Stimulated activated CD4-positive, alpha-beta T cell treated with anti-CD3 and anti-CD28 coated beads, Interleukin-2, amount 100 ng/mL, for 48 hours (primary cell): ENCODE data around the gene LRRK2.
"Not testable (repeated sequence)": the region's sequence is repeated elsewhere in the genome, so short reads cannot be mapped to it uniquely, and the experiment has no call there.

Experiments used
- DNase-seq, 2 donors: peaks; one replicate each; pipeline ENCODE4 v3.0.0-alpha.2; 2020

The LRRK2 gene

DNA sequence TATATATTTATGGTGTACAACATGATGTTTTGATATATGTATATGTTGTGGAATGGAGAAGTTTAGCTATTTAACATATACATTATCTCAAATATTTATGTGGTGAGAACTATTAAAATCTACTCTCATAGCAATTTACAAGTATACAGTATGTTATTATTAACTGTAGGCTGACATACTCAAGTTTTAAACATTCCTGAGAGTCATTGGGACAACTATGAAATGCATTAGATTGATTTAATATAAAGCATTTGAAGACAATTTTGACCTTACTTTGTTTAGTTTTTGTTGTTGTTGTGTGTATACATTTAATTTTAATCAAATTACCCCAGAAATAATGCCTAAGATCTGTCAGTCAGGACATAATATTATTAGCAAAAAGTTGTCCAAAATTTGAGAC, 99.5 kb downstream of the LRRK2 start:
- no peak for DNase-seq

DNA sequence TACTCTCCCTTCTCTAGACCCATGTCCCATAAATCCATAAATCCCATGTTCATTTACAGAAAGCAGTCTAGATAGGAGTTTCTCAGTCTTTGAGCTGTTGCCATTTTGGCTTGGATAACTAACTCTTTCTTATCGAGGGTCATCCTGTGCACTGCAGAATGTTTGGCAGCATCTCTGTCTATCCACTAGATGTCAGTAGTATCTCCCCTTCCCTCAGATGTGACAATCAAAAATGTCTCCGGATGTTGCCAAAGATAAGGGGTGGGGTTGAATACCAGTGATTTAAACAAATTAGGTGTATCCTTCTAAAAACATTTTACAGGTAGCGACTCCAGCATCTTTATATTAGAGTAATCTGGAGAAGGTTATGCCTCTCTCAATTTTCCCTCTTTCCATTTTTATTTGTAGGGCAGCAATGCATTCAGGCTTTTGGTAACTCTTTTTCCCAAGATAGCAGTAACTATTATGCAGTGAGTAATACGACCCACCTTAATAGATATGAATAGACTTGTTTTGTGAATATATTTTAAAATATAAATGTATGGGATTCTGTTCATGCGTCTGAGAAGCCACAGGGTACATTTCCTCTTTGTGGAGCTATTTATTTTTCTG, 100.7 kb downstream of the LRRK2 start:
- DNase-seq = no peak

DNA sequence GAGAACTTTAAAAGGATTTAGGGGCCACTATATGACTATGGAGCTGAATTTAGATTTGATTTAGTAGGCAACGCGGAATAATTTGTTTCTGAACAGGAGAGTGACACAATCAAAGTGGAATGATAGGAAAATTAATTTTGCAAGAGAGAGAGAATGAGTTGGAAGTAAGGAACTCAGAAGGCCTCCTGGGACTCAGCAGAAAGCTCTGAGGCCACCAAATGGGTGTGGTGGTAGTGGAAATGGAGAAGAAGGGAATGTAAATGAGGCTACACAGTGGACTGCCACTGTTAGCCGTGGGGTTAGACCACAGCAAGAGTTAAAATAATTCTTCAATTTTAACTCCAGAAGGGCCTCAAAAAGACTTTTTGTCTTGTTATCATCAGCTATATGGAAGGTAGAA, 102.7 kb downstream of the LRRK2 start:
- no peak for DNase-seq

DNA sequence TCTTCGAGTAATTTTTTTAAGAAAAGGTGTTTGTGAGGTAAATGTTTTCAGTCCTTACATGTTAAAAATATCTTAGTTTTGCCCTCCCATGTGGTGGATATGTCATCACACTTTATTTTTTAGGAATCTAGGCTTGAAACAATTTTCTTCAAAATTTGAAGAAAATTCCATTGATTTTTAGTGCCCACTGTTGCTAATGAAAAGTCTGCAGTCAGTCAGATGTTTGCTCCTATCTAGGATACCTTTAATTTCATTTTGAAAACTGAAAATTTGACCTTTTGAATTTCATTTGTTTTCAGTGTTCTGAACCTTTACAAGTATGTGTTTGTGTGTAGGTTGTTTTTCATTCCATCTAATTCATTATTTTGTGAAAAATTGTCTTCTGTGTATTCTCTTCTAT, 105.4 kb downstream of the LRRK2 start:
- no peak for DNase-seq

DNA sequence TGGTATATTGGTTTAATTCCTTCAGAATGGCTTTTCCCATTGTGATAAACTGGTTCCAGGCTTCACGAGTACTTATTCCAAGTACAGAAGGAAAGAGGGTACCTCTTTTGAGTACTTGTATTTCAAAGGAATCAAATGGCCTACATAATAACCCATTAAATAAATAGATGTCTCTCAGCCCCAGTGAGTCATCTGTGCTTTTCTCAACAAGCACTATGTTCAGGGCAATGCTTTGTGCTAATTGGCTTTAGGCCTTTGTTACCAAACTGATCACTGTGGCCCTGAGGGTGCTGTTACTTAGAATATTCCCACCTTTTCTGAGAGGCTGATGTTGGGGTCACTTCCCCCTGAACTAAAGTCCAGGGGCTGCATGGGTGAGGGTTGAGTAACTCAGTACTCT, 107.1 kb downstream of the LRRK2 start:
- no peak for DNase-seq

DNA sequence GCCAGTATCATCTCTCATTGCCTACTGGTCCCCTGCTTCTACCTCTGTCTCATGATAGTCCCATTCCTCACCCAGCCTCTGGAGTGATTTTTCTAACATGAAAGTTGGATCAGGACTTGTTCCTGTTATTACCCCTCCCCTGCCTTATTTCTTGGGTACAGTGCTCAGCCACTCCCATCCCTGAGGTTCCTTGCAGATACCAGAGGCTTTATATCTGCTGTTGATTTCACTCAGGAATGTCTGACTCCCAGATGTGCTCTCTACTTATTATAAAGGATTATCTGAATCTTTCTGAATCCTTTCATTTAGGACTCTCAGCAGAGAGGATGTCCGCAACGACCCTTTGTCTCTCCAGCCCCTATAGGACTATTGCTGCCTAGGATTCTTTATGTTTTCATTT, 111.2 kb downstream of the LRRK2 start:
- DNase-seq = no peak

DNA sequence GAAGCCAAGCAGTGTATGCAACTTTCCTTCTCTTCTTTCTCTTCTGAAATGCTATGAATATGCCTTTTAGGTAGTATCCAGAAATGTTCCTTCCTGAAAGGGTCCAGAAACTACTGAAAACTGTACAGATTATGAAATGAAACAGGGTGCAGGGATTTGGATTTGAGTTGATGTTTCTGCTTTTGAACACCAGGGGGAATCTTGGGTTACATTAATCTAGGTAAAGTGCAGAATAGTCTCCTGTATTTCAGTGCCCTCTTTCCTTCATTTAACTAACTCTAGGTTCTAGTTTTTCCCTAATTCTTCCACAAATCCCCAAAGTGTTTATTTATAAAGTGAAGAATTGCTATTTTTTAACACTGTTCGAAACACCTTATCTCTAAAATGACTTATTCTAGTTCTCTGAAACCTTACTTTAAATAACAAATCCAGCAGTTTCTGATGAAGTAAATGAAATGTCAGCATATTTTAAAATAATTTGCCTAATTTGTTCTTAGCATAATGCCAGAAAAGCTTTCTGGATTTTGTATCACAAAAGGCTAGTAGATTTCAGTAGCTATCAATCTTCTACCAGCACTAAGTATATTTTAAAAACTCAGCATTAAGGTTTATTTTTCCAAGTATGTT, 111.9 kb downstream of the LRRK2 start:
- no peak for DNase-seq

DNA sequence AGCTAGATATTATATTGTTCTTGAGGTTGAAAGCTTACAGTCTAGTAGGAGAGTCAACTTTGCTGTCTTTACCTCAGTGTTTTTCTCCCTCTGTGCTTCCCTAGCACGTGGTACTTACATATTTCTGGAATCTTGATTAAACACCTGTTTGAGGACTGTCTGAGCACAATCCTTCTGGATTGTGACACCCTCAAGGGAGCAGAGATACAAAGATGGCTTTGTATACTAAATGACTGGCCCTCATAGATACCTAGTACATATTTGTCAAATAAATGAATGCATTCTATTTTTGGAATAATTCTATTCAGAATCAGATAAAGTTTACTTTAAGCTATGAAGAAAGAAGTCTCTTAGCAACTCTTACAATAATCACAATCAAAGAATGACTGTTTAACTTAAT, 113.3 kb downstream of the LRRK2 start:
- no peak for DNase-seq

DNA sequence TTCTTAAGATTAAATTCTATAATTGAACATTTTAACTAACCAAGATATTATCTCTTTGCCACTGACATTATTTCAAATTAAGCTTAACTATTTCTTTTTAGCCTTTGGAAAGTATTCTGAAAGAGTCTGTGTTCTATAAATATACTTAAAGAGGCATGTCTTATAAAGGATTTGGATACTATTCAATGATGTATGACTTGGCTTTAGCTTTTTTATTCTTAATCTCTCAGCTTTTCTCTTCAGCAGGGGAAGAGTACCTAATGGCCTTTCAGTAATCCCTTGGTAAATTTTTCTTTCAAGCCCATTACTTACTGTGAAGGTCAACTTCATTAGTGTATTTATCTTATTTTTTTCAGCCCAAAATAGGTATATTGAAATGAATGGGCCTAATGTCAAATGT, 113.8 kb downstream of the LRRK2 start:
- DNase-seq = no peak

DNA sequence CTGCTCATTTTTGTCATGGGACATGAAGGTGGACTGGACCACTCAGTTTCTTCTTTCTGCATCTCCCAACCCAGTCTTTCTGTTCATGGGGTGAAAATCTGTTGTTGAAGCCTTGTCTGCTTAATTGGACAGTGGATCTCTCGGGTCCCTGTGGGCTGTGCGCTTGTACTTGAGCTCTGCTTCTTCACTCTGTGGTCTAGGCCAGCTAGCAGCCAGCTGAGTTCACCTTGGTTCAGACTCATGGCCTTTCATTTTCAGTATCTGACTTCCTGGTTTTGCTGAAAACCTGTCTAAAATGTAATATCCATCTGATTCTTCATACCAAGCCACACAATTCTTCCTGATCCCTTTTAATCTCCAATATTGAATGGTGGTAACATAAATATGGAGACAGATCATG, 117.2 kb downstream of the LRRK2 start:
- no peak for DNase-seq

DNA sequence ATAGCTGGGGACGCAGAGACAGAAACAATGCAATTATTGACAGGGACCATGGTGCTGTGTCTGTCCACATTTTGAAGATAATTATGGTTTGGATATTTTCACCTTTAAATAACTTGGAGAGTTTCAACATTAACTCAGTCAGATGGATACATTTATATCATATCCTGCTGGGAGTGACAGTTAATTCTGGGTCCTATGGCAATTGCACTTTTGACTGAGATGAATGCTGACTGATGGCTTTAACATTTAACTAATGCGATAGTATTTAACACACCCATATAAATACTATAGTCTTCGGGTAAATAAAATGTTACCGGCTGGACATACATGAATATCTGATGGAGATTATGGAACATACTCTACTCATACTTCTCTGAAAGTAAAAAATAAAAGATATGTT, 118.3 kb downstream of the LRRK2 start:
- DNase-seq = no peak

DNA sequence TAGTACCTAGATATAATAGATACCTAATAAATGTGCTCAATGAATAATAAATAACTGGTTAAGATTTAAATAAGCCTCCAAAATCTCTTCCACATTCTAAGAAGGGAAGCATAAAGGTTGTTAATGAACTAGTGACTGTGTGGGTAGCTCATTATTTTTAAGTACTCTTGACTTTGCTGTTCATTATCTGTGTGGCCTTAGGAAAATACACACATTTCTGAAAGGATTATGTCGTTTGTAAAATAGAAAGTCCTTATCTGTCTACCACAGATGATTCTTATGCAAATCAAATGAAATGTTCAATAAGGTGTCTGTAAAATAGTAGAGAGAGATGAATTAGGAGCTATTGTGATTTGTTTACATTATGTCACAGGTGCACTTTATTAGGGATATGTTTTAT, 119.5 kb downstream of the LRRK2 start:
- DNase-seq = no peak

DNA sequence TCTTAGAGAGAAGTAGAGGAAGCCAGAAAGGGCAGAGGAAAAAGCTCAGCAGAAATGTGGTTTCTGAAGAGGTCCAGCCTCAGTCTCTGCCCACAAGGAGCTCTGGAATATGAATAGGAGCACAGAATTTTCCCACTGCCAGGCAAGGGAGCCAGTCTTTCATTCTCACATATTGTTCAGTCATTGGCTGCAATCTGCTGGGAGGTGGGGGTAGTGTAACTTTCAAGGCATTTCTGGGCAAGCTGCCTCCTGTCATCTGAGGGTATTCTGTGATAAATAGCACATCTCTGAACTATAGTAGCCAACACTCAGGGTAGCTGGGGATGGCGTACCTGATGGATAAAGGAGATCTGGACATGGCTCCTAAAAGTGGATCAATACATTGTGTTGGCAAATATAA, 127.2 kb downstream of the LRRK2 start:
- DNase-seq = no peak

DNA sequence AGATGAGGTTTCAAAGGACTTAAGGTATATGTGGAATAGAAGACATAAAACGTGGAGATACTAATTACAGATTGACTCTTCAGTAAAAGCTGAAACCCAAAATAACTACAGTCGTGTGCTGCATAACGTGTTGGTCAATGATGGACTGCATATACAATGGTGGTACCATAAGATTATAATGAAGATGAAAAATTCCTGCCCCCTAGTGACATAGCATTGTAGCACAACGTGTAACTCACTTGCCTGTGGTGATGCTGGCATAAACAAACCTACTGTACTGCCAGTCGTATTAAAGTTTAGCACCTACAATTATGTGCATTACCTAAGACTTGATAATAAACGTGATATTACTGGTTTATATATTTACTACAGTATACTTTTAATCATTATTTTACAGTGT, 150.3 kb downstream of the LRRK2 start:
- no peak for DNase-seq

DNA sequence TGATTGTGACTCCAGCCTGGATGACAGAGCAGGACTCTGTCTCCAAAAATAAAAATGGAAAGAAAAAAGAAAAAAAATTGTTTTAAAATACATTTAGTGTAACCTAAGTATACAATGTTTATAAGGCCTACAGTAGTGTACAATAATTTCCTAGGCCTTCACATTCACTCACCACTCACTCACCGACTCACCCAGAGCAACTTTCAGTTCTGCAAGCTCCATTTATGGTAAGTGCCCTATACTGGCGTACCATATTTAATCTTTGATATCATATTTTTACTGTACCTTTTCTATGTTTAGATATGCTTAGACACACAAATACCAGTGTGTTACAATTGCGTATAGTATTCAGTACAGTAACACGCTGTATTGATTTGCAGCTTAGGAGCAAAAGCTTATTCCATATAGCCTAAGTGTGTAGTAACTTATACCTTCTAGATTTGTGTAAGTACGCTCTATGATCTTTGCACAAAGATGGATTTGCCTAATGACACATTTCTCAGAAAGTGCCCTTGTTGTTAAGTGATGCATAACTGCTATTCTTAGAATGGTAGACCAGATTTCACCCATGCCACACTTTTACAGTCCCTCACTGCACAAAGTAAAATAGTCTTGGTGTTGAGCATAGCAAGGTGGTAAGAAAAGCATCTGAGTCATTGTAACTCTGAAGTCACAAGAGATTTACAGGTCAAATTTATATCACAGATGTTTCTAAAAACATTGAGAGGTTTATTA, 151.9 kb downstream of the LRRK2 start:
- no peak for DNase-seq

DNA sequence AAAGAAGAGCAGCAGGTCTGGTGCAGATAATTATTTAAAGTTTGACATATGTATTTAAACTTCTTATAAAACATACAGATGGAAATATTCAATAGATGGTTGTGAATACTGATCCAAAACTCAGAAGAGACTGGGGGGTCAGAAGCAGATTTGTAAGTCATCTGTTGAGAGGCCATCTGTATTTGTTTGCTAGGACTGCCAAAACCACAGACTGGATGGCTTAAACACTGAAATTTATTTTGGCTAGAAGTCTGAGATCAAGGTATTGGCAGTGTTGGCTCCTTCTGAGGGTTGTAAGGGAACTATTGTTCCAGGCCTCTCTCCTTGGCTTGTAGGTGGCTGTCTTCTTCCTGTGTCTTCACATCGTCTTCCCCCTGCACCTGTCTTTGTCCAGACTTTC, 153.9 kb downstream of the LRRK2 start:
- DNase-seq = no peak

DNA sequence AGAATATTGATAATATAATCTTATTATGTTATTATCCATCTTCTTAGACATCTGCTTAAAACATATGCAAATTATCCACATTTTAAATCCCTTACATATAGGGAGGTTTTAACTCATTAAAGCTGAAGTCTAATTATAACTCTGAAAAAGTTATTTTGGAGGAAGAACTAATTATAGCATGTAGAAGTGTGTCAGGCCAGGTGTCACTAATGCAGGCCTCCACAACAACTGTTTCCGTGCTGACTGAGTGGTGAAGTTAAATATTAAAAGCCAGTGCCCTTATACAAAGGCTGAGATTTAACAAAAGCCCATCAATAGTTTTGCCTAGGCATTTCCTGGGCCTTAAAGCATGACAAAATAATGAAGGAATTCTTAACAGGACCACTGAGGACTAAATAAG, 157.4 kb downstream of the LRRK2 start:
- DNase-seq = no peak

DNA sequence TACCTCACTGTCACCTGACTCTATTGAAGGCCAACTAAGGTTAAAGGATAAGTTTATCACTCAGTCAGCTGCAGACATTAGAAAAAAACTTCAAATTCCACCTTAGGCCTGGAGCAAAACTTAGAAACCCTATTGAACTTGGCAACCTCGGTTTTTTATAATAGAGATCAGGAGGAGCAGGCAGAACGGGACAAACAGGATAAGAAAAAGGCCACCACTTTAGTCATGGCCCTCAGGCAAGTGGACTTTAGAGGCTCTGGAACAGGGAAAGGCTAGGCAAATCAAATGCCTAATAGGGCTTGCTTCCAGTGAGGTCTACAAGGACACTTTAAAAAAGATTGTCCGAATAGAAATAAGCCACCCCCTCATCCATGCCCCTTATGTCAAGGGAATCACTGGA, 162.5 kb downstream of the LRRK2 start:
- not testable (repeated sequence) for DNase-seq

DNA sequence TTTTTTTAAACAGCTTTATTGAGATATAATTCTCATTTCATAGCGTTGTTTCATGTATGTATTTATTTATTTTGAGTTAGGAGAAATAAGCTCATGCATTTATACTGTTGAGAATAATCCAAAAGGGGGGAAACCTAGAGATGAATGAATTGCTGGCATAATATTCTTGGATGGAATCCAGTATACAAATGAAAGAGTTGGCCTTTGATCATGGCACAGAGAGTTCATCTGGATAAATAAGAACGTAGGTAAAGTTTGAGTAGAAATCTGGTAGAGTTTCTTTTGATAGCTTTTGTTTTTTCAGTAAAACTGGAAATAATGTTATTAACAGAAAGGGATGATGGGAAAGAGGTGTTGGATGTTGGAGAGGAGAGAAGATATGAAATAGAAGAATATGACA, 166.2 kb downstream of the LRRK2 start:
- DNase-seq = no peak

DNA sequence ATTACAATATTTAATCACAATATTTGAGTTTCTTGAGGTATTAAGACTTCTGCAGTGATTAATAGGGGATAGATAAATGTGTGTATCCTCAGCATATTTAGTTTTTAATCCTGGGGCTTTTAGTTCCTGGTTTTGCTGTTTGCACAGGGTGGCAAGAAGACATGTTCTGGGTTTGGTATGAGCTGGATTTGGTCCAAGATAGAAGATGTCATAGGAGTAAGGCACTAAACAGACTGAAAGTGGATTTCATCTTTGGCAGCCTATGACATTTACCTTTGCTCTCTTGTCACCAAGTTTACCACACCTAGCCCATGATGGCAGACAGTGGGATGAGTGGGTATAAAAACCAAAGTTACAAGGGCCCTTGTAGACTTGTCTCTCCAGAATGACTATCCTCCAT, 168.2 kb downstream of the LRRK2 start:
- no peak for DNase-seq

DNA sequence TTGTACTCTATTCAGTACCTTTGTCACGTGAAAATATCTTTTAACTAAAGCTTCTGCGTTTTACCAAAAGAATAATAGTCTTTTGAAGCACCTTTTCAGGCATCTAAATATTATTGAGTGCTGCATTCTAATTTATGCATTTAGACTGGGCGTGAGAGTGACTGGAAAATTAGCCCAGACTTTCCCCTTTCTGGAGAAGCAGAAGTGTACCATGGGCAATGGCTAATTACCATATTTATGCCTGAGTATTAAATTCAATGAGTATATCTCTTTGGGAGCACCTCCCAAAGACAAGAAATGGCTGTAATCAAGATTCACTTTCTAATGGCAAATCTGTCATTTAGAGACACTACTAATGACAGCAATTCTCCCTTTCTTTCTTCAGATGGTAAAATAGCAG, 174.9 kb downstream of the LRRK2 start:
- no peak for DNase-seq

DNA sequence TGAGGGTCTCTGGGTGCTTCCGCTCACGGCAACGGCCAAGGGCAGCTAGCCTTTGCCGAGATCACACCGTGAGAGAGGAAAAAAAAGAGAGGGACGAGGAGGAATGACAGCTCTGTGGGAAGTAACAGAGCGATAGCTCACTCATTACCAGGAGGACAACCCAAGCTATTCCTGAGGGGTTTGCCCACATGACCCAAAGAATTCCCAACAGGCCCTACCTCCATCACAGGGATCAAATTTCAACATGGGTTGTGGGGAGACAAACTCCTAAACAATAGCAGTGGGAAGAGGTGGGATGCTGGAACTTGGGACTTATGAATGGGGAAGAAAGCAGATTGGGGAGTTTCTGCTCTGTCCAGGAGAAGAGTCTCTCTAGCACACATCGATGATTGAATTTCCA, 180.6 kb downstream of the LRRK2 start:
- DNase-seq = no peak
